HUES48 (cell line): ENCODE measurements around the gene ALOX5AP.
"Not testable (repeated sequence)": the region's sequence is repeated elsewhere in the genome, so short reads cannot be mapped to it uniquely, and the experiment has no call there.

Experiments
- H3K27ac ChIP-seq: one replicate; pipeline ENCODE4 v1.7.0; 2013; ENCODE audit warnings: low read depth, low read length, inconsistent platforms
- H3K27me3 ChIP-seq: 2 replicates; pipeline ENCODE4 v1.6.1; 2013; ENCODE audit warnings: mild to moderate bottlenecking, low read length; ENCODE audit not compliant: control insufficient read depth, insufficient read depth
- H3K36me3 ChIP-seq: 2 replicates; pipeline ENCODE4 v1.6.1; 2013; ENCODE audit warnings: low read length; ENCODE audit not compliant: control insufficient read depth, insufficient read depth
- H3K4me1 ChIP-seq: 2 replicates; pipeline ENCODE4 v1.6.1; 2013; ENCODE audit warnings: mild to moderate bottlenecking, low read length; ENCODE audit not compliant: control insufficient read depth, insufficient read depth
- H3K4me3 ChIP-seq: 2 replicates; pipeline ENCODE4 v1.5.1; 2013; ENCODE audit warnings: mild to moderate bottlenecking, low read depth, low read length
- H3K9ac ChIP-seq: 2 replicates; pipeline ENCODE4 v1.6.1; 2013; ENCODE audit warnings: mild to moderate bottlenecking, low read depth, low read length, moderate library complexity
- H3K9me3 ChIP-seq: 2 replicates; pipeline ENCODE4 v1.6.1; 2013; ENCODE audit warnings: low read length; ENCODE audit not compliant: control insufficient read depth, insufficient read depth

ALOX5AP gene

GRCh38 chr13:30739237-30739528 lies 3.8 kb downstream of the ALOX5AP start:
- H3K27ac ChIP-seq, result no peak overlapping the region
- no peak overlapping the region for H3K4me3 ChIP-seq
- no peaks in the 10 kb centered on the region for H3K27me3 ChIP-seq
- no peaks in the 10 kb centered on the region for H3K9me3 ChIP-seq
- no peak overlapping the region for H3K9ac ChIP-seq
- no peaks in the 10 kb centered on the region for H3K36me3 ChIP-seq
- peaks cover 9% of the 10 kb centered on the region for H3K4me1 ChIP-seq

DNA sequence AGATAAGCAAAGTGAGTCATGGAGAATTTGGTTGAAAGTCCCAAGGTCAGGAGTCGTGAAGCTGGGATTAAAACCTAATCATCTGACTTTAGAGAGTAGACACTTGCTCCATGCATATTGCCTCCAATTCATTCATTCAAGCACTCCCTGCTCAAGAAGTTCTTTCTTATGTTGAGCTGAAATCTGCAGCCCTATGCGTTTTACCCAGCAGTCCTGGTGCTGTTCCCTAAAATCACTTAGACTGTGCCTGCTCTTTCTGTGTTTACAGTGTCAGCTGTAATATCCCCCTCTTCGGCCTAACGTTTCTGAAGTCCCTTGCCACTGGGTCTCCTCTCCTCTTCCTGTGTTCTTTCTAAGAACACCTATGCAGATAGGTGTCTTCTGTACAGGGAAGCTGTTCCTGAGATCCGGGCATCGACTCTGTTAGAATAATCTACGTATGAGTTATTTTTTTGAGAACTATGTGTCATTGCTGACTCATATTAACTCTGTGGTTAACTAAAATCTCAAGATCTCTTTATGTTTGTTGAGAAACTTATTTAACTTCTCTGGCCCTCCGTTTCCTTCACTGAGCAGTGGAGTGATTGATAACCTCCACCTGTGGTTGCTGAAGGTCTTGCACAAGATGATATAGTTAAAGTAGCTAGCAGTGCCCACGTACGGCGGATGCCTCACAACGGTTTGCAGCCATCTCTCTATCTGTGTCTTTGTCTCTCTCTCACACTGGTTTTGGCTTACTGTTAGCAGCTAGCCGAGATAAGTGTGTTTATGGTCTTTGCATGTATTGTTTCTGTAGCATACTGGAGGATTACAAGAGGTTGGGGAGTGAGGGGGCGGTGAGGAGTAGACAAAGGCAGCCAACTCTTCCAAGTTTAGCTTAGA lies 4.7 kb downstream of the ALOX5AP start:
- peak overlapping the region; percentile 37 for H3K27ac ChIP-seq
- H3K36me3 ChIP-seq, result no peaks in the 10 kb centered on the region
- no peaks in the 10 kb centered on the region for H3K9me3 ChIP-seq
- no peak overlapping the region for H3K9ac ChIP-seq
- no peak overlapping the region for H3K4me3 ChIP-seq
- no peaks in the 10 kb centered on the region for H3K27me3 ChIP-seq
- peaks cover 15% of the 10 kb centered on the region for H3K4me1 ChIP-seq

DNA sequence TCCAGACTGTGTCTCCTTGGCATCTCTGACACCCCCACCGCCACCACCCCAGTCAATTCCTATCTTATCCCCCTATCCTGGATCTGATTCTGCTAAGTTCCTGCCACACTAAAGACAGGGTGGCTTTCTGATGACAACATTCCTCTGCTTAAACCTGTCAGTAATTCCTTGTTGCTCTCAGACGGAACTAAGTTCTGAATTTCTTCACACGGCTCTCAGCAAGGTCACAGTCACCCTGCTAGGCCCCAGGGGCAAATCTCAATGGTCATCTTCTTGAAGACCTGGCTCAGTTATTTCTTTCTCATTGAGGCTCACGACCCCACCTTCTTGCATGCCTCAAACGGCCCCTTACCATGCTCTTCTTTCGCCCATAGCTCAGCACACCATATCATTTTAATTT lies 7.6 kb downstream of the ALOX5AP start:
- Histone ChIP-seq H3K27ac (no peak overlapping the region), H3K4me1 (peaks cover 15% of the 10 kb centered on the region), H3K4me3 (no peak overlapping the region), H3K36me3 (no peaks in the 10 kb centered on the region), H3K9me3 (no peaks in the 10 kb centered on the region), H3K27me3 (no peaks in the 10 kb centered on the region), H3K9ac (no peak overlapping the region)

DNA sequence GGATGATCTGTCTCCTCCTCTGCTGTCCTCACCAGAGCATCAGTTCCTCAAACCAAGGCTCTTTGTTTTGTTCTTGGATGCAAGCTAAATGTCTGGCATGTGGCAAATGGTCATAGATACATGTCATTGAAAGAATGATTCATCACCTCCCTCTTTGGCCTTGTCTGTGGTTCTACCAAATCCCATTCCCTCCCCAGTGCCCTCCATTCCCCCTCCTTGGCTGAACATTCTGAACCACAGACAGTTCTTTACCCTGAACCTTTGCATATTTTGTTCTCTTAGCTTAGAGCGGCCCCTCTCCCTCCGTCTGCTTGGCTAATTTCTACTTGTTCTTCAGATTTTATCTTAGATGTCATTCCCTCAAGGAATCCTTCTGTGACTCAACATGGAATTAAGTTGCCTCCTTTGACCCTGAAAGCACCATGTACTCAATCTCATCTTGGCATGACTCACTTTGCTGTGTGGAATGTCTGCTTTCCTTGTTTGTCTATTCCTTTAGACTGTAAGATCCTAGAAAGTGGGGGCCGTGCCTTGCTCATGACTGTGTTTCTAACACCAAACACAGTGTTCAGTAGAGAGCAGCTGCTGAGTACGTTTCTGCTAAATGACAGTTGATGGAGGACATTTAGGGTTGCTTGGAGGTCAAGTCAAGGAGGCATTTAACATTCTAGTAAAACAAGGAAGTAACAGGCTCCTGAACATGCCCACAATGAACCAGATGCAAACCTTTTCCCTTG lies 8.1 kb downstream of the ALOX5AP start:
- Histone ChIP-seq H3K4me3 (no peak overlapping the region), H3K9me3 (no peaks in the 10 kb centered on the region), H3K4me1 (peaks cover 15% of the 10 kb centered on the region), H3K36me3 (no peaks in the 10 kb centered on the region), H3K27me3 (no peaks in the 10 kb centered on the region), H3K9ac (no peak overlapping the region), H3K27ac (peak overlapping the region; percentile 22)

DNA sequence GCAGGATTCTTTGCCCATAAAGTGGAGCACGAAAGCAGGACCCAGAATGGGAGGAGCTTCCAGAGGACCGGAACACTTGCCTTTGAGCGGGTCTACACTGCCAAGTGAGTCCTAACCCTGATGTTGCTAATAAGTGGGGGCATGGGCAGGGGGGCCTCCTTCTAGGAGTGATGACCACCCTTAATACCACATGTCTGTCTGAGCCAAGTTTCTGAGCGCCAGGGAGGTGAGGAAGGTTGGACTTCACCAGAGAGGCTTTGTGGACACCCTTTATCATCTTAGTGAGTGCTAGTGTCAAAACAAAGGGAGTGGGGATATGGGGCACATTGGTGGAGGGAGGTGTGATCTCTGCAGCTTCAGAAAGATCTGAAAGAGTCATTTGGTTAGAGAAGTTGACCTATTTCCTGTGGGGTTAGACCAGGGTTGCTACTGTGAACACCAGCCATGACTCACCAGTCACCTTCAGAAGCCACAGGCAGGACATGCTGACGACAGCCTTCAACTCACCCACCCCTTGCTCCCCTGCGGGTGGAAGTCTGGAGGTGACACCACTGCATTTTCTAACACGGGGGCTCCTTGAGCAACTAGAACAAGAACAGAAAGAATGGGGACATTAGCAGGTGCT lies 8.8 kb downstream of the ALOX5AP start:
- Histone ChIP-seq H3K36me3 (no peaks in the 10 kb centered on the region), H3K4me3 (no peak overlapping the region), H3K4me1 (peaks cover 15% of the 10 kb centered on the region), H3K27me3 (no peaks in the 10 kb centered on the region), H3K9ac (no peak overlapping the region), H3K27ac (peak overlapping the region; percentile 22), H3K9me3 (no peaks in the 10 kb centered on the region)

DNA sequence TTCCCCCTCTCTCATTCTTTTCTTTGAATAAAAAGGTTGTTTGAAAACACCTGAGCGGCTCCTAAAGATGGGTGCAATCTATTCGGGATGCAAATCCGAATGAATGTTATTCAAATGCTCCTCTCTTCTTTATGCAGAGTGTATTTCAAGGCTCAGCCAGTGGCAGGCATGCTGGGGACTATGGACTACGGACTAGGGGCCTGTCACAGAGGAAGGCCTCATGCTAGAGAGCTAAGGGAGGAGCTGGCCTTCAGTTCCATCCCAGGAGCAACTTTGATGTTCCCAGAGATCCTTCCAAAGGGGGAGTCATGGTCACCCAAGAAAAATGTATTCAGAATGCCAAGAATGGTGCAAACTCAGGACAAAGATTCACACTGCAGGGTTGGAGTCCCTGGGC lies 9.3 kb downstream of the ALOX5AP start:
- H3K27me3 ChIP-seq, result no peaks in the 10 kb centered on the region
- H3K4me3 ChIP-seq, result no peak overlapping the region
- no peak overlapping the region for H3K9ac ChIP-seq
- H3K27ac ChIP-seq, result no peak overlapping the region
- no peaks in the 10 kb centered on the region for H3K9me3 ChIP-seq
- peaks cover 15% of the 10 kb centered on the region for H3K4me1 ChIP-seq
- no peaks in the 10 kb centered on the region for H3K36me3 ChIP-seq

GRCh38 chr13:30745906-30746686 lies 10.8 kb downstream of the ALOX5AP start:
- Histone ChIP-seq H3K27ac (no peak overlapping the region), H3K36me3 (no peaks in the 10 kb centered on the region), H3K4me3 (no peak overlapping the region), H3K4me1 (peaks cover 7% of the 10 kb centered on the region; the same call in 1 of the 2 replicates), H3K27me3 (no peaks in the 10 kb centered on the region), H3K9ac (no peak overlapping the region), H3K9me3 (no peaks in the 10 kb centered on the region)

GRCh38 chr13:30746791-30747190 lies 11.4 kb downstream of the ALOX5AP start:
- no peaks in the 10 kb centered on the region for H3K27me3 ChIP-seq
- no peak overlapping the region for H3K9ac ChIP-seq
- no peak overlapping the region for H3K27ac ChIP-seq
- H3K9me3 ChIP-seq, result no peaks in the 10 kb centered on the region
- peaks cover 7% of the 10 kb centered on the region; the same call in 1 of the 2 replicates for H3K4me1 ChIP-seq
- H3K36me3 ChIP-seq, result no peaks in the 10 kb centered on the region
- H3K4me3 ChIP-seq, result no peak overlapping the region

- not testable (repeated sequence) for H3K36me3 ChIP-seq, H3K9ac ChIP-seq, H3K9me3 ChIP-seq, H3K4me3 ChIP-seq, H3K27ac ChIP-seq, H3K4me1 ChIP-seq, H3K27me3 ChIP-seq
Observed at GRCh38 chr13:30747845-30748244, 12.5 kb downstream of the ALOX5AP start.

DNA sequence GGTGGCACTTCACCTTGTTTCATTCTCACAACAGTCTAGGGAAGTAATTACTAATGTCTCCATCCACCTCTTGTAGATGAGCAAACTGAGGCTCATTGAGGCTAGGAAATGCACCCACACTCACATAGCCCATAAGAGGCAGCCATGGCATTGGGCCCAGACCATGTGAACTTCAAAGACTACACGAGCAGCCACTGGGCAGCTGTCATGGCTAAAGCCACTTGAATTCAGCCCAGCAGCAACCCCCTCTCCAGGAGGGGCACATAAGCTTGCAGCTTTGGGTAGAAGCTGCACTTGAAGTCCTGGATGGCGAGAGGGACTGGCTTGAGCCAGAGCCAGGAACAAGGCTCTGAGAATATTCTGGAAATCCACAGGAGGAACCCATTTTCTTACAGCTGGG lies 13.4 kb downstream of the ALOX5AP start:
- Histone ChIP-seq H3K4me1 (peaks cover 7% of the 10 kb centered on the region; the same call in 1 of the 2 replicates), H3K4me3 (no peak overlapping the region), H3K27me3 (no peaks in the 10 kb centered on the region), H3K9ac (no peak overlapping the region), H3K36me3 (no peaks in the 10 kb centered on the region), H3K9me3 (no peaks in the 10 kb centered on the region), H3K27ac (no peak overlapping the region)
